NCI-H1436 (cell line): ENCODE results near the gene POU3F2.
A peak's percentile ranks its signal among the peaks of the same experiment; 100 is the strongest.

ENCODE experiments used
- DNase-seq: peaks from one replicate; lab custom pipeline; 2025; lab: John Stamatoyannopoulos, UW

The POU3F2 gene

GRCh38 chr6:98844244-98845210 is 10.2 kb downstream of the POU3F2 start:
- no peak for DNase-seq

GRCh38 chr6:98845211-98846020 is 11.0 kb downstream of the POU3F2 start:
- DNase-seq = peak; percentile 85

GRCh38 chr6:98846021-98846380 is 11.6 kb downstream of the POU3F2 start:
- no peak for DNase-seq

GRCh38 chr6:98847416-98847778 is 13.0 kb downstream of the POU3F2 start:
- no peak for DNase-seq

GRCh38 chr6:98847779-98848538 is 13.6 kb downstream of the POU3F2 start:
- DNase-seq = no peak

GRCh38 chr6:98848539-98849242 is 14.3 kb downstream of the POU3F2 start:
- DNase-seq = no peak

- no peak for DNase-seq
These were observed 30.1 kb downstream of the POU3F2 start for GRCh38 chr6:98864497-98864896.

GRCh38 chr6:98871057-98871456 is 36.7 kb downstream of the POU3F2 start:
- no peak for DNase-seq

- DNase-seq = no peak
These were observed 37.4 kb downstream of the POU3F2 start for GRCh38 chr6:98871821-98872220.

GRCh38 chr6:98875375-98875774 is 41.0 kb downstream of the POU3F2 start:
- no peak for DNase-seq

GRCh38 chr6:98877250-98877649 is 42.9 kb downstream of the POU3F2 start:
- no peak for DNase-seq

GRCh38 chr6:98880486-98880885 is 46.1 kb downstream of the POU3F2 start:
- DNase-seq = peak; percentile 39

GRCh38 chr6:98885330-98885729 is 51.0 kb downstream of the POU3F2 start:
- no peak for DNase-seq

- no peak for DNase-seq
These were observed 53.3 kb downstream of the POU3F2 start for GRCh38 chr6:98887650-98888049.
